Stimulated activated CD8-positive, alpha-beta memory T cell treated with anti-CD3 and anti-CD28 coated beads, Interleukin-12 subunit alpha, Interleukin-12 subunit beta, amount 100 ng/mL, for 1 hour (primary cell): Measurements from ENCODE around the gene ADAM22.
"Not testable (repeated sequence)": the region's sequence is repeated elsewhere in the genome, so short reads cannot be mapped to it uniquely, and the experiment has no call there.

Experiments used
- DNase-seq: peaks from one replicate; pipeline ENCODE4 v3.0.0-alpha.2; 2020; ENCODE audit warnings: low read depth

Gene ADAM22

GRCh38 chr7:87933953-87934698 is at the start of gene ADAM22:
Gene ADAM22 (plus strand): TSS chr7:87934251. CDS start chr7:87934466, 215 bp downstream.
- DNase-seq, result peak; percentile 74

DNA sequence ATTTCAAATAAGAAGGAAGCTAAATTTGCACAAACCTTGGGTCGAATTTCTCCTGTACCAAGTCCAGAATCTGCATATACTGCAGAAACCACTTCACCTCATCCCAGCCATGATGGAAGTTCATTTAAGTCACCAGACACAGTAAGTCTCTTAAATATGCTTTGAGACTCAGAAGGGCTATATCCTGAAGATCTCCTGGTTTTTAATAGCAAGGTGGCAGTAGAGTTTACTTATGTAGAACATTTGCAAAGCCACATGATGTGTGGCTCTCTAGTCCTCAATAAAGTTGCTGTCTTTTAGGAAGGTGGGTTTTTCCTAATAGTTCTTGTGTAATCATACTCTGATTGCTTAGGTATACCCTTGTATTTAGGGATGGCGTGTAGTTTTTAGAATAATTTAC is 49.0 kb upstream of the ADAM22 start:
- DNase-seq, result no peak

GRCh38 chr7:87886875-87887274 is 47.2 kb upstream of the ADAM22 start:
- no peak for DNase-seq

DNA sequence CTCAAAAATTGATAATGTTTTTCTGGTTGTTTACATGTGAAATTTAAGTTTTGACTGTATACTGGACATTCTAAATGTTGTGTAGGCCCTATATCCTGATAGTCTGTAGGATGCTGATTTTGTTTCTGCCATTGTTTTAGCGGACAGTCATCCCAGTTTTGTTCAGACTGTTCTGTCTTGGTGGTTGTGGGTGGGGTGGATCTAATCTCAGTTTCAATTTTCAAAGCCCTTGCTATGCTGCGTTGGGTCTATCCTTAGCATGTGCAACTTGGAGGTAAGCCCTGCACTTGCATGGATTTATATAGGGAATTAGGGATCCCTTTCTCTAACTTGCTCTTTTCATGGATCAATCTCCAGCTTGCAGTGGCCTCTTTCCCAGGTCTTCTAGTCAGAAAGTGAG is 38.7 kb upstream of the ADAM22 start:
- DNase-seq, result no peak

DNA sequence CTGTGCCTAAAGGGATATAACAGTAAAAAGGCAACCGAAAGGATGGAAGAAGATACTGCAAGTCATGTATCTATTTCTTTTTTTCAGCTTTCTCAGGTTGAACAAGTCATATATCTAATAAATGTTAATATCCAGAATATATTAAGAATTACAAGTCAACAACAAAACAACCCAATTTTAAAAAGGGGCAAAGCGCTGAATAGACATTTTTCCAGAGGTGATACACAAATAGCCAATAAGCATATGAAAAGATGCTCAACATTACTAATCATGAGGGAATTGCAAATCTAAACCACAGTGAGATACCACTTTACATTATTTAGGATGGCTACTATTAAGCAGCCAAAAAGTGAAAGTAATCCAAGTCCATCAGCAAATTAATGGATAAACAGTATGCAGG is 34.8 kb upstream of the ADAM22 start:
- DNase-seq, result no peak

- not testable (repeated sequence) for DNase-seq
Observed at GRCh38 chr7:87907136-87907906, 26.7 kb upstream of the ADAM22 start.

GRCh38 chr7:87908814-87909213 is 25.2 kb upstream of the ADAM22 start:
- not testable (repeated sequence) for DNase-seq

- DNase-seq, result no peak
Observed at GRCh38 chr7:87912121-87912520, 21.9 kb upstream of the ADAM22 start.

GRCh38 chr7:87918740-87919139 is 15.3 kb upstream of the ADAM22 start:
- DNase-seq, result no peak

DNA sequence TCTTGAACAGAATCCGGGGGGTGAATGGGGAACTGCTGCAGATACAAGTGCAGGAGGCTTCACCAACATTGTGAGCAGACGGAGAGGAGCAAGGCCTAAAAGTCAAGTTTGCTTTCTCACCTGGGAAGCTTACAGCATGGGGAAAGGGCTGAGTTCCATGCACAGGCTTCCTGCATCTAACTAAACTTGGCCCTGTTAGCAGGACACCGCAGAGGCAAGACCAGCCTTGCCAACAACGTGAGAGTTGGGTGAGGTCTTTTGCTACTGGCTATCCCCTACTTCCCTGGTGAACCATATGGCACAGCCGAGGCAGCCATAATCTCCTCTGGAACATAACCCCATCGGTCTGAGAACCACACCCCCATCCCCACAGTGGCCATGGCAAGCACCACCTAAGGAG is 14.2 kb upstream of the ADAM22 start:
- no peak for DNase-seq

- no peak for DNase-seq
Observed at GRCh38 chr7:87920578-87920977, 13.5 kb upstream of the ADAM22 start.

DNA sequence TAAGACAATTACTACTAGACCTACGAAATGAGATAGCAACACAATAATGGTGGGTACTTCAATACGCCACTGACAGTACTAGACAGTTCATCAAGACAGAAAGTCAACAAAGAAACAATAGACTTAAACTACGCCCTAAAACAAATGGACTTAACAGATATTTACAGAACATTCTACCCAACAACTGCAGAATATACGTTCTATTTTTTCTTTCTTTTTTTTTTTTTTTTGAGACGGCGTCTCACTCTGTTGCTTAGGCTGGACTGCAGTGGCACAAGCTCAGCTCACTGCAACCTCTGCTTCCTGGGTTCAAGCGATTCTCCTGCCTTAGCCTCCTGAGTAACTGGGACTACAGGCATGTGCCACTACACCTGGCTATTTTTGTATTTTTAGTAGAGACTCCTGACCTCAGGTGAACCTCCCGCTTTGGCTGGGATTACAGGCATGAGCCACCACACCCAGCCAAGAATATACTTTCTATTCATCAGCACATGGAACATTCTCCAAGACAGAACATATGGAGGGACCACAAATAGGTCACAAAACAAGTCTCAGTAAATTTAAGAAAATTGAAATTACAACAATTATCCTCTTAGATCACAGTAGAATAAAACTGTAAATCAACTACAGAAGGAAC is 11.2 kb upstream of the ADAM22 start:
- DNase-seq, result not testable (repeated sequence)

- DNase-seq, result no peak
Observed at GRCh38 chr7:87926581-87927461, 7.2 kb upstream of the ADAM22 start.

DNA sequence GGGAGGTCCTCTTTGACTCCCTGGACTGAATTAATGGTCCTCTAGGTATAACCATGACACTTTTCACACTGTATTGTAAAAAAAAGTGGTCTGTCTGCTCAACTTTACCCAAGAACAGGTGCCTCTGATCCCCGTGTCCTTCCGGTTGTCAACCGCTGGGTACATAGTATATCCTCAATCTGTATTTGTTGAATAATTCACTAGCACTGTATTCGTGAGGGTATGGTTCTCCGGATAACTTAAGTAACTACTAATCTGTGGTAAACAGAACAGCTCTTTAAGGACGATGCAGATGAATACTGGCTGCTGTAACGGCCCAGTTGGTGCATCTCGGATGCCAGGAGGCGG is 472 bp upstream of the ADAM22 start:
- no peak for DNase-seq

DNA sequence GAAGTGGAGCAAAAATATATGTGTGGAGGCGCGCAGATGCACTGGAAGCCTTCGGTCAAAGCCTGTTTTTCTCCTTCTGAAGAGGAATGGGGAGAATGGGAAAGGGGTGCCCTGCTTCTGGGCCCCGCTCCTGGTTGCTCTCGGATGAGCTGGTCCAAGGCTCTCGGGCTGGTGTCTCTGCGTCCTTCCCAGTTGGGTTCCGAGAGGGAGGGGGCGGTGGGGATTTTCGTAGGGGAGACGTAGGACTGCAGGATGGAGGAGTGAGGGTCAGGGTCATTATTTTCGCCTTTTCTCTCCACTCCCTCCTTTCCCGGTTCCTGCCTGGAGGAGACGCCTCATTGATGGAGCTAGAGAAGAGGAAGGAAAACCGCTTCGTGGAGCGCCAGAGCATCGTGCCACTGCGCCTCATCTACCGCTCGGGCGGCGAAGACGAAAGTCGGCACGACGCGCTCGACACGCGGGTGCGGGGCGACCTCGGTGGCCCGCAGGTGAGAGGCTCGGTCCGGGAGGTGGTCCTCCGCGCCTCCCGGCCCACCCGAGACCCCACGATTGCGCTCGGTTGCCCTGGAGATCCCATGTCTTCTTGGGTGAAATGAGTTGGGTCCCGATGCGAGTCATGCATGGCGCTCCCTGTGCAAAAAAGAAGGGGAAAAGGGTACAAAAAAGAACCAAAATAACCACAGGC is 790 bp downstream of the ADAM22 start:
- DNase-seq, result no peak

- no peak for DNase-seq
Observed at GRCh38 chr7:87935384-87935706, 1.3 kb downstream of the ADAM22 start.

- no peak for DNase-seq
Observed at GRCh38 chr7:87941138-87941537, 7.1 kb downstream of the ADAM22 start.

DNA sequence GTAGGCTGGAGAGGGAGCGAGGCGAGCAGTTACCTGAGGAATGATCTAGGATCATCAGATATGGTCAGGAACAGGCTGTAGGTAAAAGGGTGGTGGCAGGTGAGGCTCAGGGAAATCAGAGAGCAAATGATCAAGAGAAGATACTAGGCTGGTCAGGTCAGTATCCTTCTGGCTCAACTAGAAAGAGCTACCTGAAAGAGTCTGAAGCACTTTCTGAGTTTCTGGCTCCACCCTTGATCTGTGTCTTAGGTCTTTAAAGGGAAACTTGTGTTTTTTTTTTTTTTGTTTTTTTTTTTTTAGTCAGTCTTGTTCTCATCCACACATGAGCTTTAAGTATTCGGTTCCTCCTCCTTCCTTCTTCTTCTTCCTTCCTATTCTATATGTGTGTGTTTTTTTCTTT is 10.5 kb downstream of the ADAM22 start:
- no peak for DNase-seq

- not testable (repeated sequence) for DNase-seq
Observed at GRCh38 chr7:87945926-87946325, 11.9 kb downstream of the ADAM22 start.

- no peak for DNase-seq
Observed at GRCh38 chr7:87948371-87948770, 14.3 kb downstream of the ADAM22 start.

GRCh38 chr7:87959336-87959735 is 25.3 kb downstream of the ADAM22 start:
- no peak for DNase-seq

DNA sequence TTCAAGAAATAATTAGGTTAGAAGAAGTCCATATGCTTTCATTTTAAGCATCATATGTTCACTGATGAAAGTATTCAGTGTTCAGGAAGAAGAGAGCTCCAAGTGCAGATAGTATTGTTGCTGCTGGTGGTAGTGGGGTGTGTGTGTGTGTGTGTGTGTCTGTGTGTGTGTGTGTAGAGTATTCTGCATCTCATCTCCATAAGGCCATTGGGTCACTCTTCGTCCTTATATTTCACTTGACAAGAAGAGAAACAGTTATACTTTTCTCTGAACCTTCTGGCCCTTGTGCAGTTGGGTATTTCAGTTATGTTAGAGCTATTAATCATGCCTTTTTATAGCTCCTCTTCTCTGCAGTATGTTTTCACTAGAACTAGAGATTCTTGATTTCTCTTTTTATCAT is 26.2 kb downstream of the ADAM22 start:
- DNase-seq, result no peak
